GM19463 (cell line): ENCODE results near the gene LETM1.

Source experiments
- ATAC-seq: cut with Tn5 transposase; IDR thresholded peaks from one replicate; pipeline ENCODE4 v1.9.1; 2021; ENCODE audit warnings: mild to moderate bottlenecking, moderate library complexity; ENCODE audit not compliant: unreplicated experiment

LETM1 gene

DNA sequence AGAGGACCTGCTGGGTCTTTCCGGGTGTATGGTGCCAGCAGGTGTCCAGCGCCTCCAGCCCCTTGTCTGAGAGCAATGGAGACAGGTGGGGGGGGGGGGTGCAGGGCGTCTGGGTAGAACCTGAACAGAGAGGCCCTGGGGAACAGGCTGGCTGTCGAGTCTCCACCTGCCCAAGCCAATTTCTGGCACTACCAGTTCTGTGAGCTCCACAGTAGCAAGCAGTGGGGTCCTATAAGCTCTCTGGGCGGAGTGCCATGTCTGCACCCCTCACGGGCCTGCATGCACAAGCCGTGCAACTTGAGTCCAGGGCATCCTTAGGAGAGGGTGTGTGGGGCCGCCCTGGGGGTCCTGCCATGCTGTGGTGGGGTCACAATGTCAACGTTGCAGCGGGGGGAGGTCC is 72.9 kb downstream of the LETM1 start:
- no peak for ATAC-seq

DNA sequence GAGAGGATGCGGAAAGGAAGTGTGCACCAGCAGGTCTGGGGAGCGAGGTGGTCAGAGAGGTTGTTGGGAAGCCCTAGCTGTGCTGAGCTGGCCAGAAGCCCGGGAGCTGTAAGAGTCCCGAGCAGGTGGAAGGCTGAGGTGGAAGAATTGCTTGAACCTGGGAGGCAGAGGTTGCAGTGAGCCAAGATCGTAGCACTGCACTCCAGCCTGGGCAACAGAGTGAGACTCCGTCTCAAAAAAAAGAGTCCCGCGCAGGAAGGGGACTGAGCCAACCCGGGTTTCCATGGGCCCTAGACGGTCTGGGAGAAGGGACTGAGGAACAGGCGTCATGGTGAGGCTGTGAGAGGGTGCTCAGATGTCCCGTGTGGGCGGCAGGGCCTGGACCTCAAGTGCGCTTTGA is 75.5 kb downstream of the LETM1 start:
- ATAC-seq: no peak

DNA sequence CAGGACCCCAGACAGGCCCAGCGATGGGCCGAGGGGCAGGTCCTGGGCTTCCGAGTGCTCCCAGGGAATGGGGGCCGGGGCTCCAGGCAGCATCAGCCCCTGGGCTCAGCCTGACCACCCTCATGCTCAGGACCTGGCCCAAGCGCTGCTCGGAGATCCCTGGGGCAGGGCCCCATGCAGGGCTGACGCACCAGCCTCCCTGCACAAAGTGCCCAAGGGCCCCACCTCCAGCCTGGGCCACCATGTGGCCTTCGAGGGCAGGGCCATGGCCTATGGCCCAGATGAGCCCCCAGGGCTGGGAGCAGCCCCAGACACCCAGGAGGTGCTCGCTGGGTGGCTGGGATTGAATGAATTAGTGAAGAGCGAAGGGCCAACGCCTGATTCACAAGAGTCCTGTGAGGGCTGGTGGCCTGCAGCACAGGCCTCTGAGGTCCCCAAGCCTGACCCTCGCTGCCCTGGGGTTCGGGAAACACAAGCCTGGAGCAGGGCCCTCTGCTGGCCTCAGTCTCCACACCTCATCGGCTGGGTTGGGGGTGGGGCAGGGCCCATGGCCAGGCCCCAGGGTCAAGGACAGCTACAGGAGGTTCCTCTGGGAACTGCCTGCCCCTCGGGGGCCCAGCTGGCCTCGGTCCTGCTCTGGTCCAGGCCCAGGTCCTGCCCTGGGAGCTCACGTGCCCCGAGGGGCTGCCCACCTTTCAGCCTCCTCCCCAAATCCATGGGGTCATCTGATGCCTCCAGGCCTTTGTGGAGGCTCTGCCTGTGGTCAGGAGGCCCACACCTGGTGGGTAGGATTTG is 76.2 kb downstream of the LETM1 start:
- ATAC-seq: no peak

DNA sequence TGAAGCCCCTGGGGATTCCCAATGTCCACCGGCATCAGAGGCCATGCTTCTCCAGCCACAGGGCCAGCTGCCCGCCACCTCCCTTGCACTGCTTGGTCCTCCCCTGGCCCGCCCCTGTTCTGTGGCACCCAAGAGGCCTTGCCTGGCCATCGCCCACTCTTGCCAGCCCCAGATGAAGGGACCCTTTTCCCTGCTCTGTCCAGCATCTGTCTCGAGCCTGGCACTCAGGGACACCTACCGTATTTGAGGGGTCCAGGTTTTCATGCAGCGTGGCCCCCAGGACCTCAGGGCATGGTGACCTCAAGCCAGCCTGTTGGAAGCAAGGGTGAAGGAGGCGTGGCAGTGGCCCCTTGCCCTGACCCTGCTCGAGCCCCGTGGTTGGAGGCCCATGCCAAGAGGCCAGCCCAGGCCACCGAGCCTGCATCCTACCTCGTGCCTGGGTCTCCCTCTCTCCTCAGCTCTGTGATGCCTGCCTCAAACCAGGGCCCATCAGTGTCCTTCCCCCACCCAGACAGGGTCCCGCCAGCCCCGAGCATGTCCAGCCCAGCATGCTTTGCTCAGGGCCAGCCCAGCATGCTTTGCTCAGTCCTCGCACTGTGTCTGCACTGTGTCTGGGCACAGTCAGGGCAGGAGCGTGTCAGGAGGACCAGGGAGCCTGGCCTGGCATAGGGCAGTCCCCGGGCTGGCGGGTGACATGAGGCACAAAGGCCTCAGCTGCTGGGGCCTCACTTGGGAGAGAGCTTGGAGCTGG is 77.1 kb downstream of the LETM1 start:
- ATAC-seq: no peak

DNA sequence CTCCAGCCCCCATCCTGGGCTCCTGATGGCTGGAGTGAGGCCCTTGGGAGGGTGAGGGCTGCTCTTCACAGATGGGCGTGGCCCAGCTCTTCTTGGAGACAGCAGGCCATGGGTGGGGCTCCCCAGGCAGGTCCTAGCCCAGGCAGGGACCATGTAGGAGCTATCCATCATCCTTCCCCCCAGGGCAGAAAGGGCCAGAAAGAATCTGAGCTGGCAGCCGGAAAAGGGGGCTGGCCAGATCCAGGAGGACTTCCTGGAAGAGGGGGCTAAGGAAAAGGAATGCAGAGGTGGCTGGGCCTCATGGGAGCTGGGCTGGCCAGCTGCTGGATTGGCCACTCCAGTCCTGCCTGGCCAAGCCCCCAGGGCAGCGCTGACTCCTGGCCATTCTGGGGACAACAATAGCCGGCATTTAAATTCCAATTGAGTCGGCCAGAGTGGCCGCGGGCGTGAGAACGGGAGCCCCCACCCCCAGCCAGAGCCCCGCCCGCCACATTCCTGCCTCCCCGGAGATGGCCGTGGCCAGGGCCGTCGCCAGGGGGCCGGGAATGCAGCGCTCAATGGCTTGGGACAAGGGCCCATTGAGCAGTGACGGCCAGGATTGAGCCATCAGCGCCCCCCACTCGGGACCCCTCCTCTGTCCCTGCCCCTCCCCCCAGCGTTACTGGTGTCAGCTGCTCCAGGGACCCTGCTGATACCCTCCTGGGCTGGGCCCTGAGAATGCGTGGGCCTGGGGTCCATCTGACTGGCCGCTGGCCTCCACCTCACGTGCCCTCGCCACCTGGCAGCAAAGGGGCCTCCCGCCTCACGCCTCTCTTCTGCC is 77.9 kb downstream of the LETM1 start:
- ATAC-seq: no peak

DNA sequence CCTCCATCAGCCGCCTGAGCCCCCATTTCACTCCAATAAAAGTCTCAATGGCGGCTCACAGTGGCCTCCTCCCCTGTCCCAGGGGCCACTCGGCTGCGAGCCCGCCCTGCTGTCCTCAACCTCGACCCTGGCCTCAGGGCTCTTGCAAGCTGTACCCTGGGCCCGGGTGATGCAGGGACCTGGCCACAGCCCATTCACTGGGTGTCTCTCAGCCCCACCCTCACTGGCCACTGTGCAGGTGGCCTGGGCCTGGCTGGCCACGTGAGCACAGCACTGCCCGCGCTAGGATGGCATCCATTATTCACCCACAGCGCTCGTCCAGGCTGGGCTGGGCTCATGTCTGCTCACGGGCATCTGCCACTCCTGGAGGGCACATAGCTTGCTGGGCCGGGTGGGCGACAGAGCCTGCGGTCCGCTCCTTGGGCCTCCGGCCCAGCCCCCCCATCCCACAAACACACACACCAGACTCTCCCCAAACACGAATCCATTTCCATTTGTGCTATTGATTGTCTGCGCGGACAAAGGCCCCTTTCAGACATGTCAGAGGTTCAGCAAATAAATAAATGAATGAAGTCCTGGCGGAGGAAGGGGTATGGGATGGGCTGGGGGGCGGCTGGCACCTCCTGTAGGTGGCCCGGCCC is 79.3 kb downstream of the LETM1 start:
- no peak for ATAC-seq

DNA sequence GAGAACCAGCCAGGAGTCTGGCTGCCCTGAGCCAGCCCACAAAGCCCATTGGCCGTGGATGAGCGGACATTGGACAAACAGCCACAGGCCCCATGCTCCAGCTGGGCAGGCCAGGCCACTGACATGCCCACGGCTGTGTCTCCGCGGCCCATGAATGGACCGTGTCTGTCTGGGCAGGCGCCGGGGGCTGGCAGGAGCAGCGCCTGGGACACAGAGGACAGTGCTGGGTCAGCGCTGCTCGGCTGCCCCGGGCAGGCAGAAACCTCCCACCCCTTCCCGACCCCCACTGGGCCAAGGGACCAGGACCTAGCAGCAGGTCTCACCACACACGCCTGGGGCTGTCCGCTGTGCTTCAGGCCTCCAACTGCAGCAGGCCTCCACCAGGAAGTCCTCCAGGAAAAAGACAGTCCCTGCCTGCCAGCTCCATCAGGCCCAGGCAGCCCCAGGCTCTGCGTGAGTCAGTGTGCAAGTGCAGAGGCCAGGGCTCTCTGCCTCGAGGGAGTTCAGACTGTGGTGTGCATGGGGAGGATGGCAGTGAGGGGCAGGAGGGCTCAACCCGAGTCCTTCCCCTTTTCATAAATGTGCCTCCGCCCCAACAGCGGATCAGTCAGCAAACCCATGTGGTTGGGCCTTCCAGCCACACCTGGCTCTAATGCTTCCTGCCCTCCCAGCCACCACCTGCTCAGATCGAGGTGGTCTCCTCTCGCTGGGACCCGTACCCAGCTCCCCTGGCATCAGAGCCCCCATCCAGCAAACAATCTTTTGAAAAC is 80.0 kb downstream of the LETM1 start:
- ATAC-seq: no peak

DNA sequence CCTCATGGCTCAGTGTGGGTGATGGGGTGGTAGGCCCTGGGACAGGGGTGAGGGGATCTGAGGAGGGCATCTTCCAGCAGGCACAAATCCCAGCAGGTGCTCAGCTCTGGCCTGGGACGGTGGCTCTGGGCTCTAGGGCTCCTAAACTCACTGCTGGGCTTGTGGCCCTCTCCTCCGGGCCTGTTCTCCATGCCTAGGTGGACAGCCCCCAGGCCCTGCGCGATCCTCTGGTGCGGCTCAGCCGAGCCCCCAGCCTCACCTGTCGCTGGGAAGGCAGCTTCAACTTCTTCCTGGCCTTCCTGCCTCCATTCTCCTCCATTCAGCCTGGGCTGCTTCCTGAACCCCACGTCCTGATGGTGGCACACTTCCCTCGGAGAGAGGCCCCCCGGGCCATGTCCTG is 82.2 kb downstream of the LETM1 start:
- ATAC-seq: no peak

DNA sequence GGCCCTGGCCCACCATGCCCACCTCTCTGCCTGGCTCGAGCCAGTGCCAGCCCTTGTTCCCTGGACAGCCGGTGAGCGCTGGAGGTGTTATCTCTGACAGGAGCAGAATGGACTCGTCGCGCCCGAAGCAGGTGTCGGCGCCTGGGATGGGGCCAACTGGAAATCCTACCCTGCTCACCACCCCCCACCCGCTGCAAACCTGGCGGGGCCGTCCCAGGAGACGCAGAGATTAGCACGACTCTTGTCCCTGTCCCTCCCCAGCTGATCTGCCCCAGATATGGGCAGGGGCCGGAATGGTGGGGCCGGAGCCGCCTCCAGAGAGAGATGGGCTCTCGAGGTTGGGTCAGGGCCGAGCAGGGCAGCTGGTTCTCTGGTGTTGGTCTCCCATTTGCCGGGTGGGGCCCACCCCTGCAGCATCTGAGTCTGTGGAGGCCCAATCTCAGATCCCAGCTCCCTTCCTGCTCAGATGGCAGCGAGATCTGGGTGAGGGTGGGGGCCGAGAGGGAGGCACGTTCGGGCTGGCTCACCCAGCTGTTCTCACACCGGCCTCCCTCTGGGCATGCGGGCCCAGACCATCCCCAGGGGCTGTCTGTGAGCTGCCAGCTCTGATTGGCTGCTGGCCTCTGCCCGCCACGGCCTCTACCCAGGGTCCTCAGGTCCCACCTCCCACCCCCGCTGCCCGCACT is 83.0 kb downstream of the LETM1 start:
- ATAC-seq: no peak

DNA sequence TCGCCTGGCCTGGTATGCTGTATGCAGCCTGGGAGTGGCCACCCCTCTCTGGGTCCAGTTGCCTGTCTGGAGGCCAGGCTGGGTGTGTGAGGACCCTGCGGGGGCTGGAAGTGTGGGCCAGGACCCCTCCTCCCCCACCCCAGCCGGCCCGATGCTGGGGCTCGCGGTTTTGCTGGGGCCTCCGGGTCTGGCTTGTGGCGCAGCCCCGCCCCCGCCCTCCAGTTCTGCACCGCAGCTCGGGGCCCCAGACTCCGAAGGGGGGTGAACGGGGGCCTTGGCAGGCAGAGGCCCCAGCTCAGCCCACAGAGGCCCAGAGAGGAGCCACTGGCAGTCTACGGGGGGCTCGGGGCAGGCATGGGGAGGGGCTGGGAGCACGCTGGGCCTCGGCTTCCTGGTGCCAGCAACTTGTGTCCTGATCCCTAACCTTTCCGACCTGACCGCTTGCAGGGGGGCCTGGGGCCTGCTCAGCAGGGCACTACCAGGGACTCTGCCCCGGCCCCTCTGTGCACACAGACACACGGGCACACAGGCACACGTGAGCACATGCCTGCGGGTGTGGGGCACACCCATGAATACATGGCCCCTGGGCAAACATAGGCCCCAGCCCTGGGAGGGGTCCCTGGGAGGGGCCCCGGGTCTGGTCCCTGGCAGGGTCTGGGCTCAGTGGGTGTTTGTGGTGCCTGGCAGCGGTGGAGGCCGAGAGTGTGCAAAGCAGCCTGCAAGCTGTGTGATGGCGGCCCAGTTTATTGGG is 84.2 kb downstream of the LETM1 start:
- no peak for ATAC-seq

DNA sequence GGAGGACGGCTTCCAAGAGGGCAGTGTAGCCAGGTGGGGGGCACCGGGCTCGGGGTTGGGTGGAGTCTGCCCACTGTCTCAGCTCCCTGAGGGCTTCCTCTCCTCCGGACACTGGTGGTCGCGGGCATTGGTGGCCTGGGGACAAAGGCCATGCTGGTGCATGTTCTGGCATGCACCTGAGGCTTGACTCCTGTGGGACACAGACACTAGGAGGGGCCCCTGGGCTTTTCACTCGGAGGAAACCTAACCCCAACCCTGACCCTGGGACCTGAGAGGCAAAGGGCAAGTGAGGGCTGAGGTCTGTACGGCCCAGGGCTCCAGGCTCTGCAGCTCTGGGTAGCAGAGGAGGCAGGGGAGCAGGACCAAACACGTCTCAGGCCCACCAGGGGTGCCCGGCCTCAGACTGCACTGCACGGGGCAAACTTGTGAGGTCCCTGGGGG is 85.1 kb downstream of the LETM1 start:
- ATAC-seq: no peak

DNA sequence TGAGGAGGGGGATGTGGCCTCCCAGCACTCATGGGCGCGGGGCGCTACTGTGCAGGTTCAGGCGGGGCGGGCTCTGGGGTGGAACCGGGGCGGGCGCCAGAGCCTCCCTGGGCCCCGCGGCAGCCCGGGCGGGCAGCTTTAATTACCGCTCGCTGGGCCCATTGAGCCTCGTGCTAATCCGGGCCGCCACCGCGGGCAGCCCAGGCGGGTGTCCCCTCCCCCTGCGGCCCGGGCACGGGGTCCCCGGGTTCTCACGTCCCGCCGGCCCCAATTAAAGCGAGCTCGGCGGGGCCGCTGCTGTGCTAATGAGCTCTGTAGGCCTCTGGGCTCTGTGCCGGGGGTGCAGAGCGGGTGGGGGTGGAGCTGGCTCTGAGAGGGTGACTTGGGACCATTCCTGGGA is 85.7 kb downstream of the LETM1 start:
- ATAC-seq: no peak

DNA sequence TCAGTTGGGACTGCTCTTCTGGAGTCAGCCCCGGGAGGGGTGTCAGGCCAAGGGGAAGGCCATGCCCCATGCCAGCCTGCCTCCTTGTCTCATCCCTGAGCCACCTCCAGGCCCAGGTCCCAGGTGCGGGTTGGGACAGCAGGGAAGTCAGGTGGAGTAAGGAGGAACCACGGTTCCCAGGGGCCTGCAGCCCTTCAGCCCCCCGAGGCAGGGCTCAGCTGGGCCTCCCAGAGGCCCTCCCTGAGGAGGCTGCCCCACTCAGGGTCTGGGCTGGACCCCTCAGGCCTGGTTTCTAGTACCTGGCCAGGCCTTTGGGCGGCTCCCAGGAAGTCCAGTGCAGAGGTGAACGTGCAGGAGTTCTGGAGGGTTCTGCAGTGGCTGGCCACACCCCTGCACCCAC is 86.3 kb downstream of the LETM1 start:
- ATAC-seq: no peak

DNA sequence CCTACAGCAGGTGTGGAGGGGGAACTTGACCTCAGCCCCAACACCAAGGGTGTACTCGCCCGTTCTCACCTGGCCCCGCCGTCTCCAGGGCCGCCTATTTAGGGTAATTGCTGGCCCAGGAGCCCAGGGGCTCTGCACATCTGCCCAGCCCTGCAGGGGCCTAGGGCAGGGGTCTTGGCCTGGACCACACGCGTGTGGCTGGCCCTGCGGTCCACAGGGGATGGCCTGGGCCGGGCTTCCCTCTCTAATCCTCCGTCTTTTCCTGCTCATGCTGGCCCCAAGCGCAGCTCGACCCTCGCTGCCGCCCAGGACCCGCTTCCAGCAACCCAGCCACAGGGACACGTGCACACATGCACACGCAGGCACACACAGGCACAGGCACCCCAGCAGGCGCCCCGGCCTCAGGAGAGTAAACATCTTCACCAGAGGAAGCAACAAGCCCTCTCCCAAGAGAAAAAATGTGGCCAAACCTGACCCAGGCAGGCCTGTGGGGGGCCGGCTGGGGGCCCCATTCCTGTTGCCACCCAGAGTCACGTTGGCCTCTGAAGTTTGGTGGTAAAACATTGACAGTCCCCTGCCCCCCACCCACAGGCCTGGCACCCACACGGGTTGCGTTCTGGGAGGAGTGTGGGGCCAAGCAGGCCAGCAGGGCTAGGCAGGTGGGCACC is 87.5 kb downstream of the LETM1 start:
- no peak for ATAC-seq

DNA sequence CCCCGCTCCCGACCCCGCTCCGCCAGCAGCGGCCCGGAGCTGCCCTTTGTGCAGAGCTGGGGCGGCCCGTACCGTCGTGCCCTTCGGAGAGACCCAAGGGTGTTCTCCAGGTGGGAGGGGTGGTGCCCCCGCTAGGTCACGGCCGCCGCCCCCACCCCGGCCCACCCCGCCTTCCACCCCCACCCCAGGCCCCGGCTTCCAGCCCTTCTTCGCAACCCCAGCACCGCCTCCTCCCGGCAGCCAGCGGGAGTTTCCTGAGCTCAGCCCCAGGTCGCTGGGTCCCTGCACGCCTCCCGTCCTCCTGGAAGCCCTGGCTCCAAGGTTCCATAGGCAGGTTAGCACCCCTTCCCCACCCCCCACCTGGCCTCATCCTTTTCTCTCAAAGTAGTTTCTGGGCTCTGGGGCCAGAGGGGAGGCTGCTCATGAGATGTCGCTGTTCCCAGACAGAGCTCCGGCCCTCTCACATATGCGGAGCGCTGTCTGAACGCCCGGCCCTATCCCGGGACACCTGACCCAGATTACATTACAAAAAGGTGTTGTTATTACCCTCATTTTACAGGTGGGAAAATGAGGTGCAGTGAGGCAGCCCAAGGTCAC is 88.1 kb downstream of the LETM1 start:
- ATAC-seq: no peak

DNA sequence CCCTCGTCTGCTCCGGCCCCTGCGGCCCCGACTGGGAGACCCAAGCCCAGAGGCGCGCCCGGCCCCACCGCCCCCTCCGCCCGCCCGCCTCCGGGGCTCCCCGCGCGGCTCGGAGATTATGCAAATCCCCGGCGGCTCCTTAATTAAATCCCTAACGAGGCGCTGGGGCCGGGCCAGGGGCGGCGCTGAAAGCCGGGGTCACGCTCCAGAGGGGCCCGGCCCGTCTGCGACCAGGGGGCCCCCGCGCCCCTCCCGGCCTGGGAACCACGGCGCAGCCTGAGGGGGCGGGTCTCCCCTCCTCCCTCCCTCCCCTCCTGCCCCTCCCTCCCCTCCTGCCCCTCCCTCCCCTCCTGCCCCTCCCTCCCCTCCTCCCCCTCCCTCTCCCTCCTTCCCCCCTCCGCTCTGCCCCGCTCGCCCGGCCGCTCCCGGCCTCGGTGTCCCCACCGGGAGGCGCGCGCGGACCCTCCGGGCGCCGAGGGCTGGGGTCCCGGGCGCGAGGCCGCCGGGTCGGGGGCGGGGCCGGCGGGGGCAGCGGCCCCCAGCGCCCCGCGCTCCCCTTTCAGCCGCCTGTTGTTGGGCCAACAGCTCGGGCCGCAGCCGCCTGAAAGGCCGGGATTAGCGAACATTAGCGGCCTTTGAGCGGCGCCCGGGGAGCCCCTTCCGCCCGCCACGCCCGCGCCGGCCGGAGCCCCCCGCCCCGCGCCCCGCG is 88.7 kb downstream of the LETM1 start:
- ATAC-seq: no peak
